Pancreas (tissue), 10 donors: Measurements from ENCODE around the gene RNF114. TPM values are rescaled to one million over a fixed set of nuclear protein-coding genes. Genes with fewer than 3 reads are reported as not detected.
"Not testable (repeated sequence)": the region's sequence is repeated elsewhere in the genome, so short reads cannot be mapped to it uniquely, and the experiment has no call there.

Experiments
- ATAC-seq, 4 donors: fragments of 200-7000 bp; cut with Tn5 transposase; one replicate each; pipeline versions ENCODE4 v1.8.0 to v1.9.1; 2020; ENCODE audit warnings: mild to moderate bottlenecking in 4 of 4, moderate library complexity in 4 of 4
- DNase-seq, 6 donors: peaks; one replicate each; pipeline ENCODE4 v3.0.0-alpha.2; 2020
- FAIRE-seq: peaks from 2 replicates; lab custom pipeline; 2012; peaks lifted over from hg19 to GRCh38; lab: Jason Lieb, UNC
- H3K27ac ChIP-seq, 4 donors: fragments of 200-600 bp; sonication (generic); 1 replicate in 3 of 4; 2 replicates in 1 of 4; pipeline versions ENCODE4 v1.5.0 to v1.8.0; 2020
- H3K27me3 ChIP-seq, 4 donors: fragments of 200-600 bp; one replicate each; pipeline ENCODE4 v1.8.0; 2021
- H3K36me3 ChIP-seq, 3 donors: fragments of 200-600 bp; sonication (generic) in 1 of 3; one replicate each; pipeline versions ENCODE4 v1.5.0 to v1.8.0; 2020 to 2021
- H3K4me1 ChIP-seq, 3 donors: fragments of 200-600 bp; one replicate each; pipeline ENCODE4 v1.8.0; 2021
- H3K4me3 ChIP-seq, 4 donors: fragments of 200-600 bp; sonication (generic) in 2 of 4; one replicate each; pipeline versions ENCODE4 v1.5.0 to v1.8.0; 2020 to 2021
- H3K9me3 ChIP-seq, 4 donors: fragments of 200-600 bp; one replicate each; pipeline ENCODE4 v1.8.0; 2021
- WGBS, 2 donors: extraction: QIAGEN DNeasy Blood & Tissue Kit; methylation state at CpG; one replicate each; pipeline ENCODE4 v1.1.7; 2013; 5-methylcytosine and 5-hydroxymethylcytosine counted together
- intact Hi-C, 3 donors: fragments of 100-400 bp; cut with DNase I; formaldehyde crosslinking; loops; one replicate each; pipeline versions ENCODE4 v1.11.1 to v1.14.2; 2022
- polyA plus RNA-seq, 2 donors: library from polyadenylated mRNA; stranded (reverse); fragments of 200-250 nt; gene quantifications; one replicate each; pipeline ENCODE4 v1.2.3, GENCODE V29; 2013
- total RNA-seq, 6 donors: library from RNA; stranded (reverse); fragmentation: NEBNext Ultra II Directional in 4 of 6; extraction: Animal tissue kit (Norgen Biotek cat#: 25700) in 4 of 6; gene quantifications; one replicate each; pipeline versions ENCODE4 v1.2.1 to v1.2.4, GENCODE V29; 2021 to 2023
- TF ChIP-seq, protein P1 (sequence below), 4 donors: fragments of 200-600 bp; sonication (generic) in 3 of 4; IDR thresholded peaks; one replicate each; pipeline versions ENCODE4 v1.5.0 to v1.8.0; 2021; ENCODE audit warnings: antibody characterized with exemption in 4 of 4
- donor health status: healthy with polysubstance abuse.
- donor health status: DM: no; HTN: no; CAD: no; lungs with moderate emphysema.
- donor health status: DM: no; HTN: no; CAD: no.
- donor health status: control.
- donor health status: control.
- donor health status: Bipolar disorder and iron deficiency.
- donor health status: DM: yes; HTN: yes; CAD: no.
- donor health status: DM: no; HTN: no; CAD: no.
- donor health status: DM: no; HTN: no; CAD: no.
- donor health status: DM: yes; HTN: yes; CAD: no.

Gene RNF114
- total and polyA plus RNA-seq, 8 donors: 33.3 to 61.9 (median 44.0) TPM

DNA sequence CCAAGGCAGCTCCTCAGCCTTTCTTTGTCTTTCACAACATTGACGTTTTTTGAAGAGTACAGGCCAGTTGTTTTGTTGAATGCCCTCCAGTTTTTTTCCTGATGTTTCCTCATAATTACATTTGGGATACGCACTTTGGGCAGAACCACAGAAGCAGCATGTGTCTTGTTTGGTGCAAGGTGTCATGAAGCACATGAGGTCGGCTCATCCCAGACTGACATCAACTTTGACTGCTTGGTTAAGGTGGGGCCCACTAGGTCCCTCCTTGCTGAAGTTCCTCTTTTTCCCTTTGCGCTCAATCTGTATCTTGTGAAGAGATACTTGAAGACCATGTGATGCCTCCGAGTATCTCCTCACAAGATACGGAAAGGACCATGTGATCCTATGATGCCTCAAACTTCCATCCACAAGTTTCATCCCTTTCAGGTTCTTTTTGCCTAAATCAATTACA is 57.1 kb downstream of the RNF114 start:
- intact Hi-C loops: no loop called here
- DNase-seq (no peak), ATAC-seq (no peak), FAIRE-seq (no peak)
- 66 to 73% methylated on average over 6 of the region's 6 CpGs for WGBS, 2 donors
- TF ChIP-seq, protein P1, sequence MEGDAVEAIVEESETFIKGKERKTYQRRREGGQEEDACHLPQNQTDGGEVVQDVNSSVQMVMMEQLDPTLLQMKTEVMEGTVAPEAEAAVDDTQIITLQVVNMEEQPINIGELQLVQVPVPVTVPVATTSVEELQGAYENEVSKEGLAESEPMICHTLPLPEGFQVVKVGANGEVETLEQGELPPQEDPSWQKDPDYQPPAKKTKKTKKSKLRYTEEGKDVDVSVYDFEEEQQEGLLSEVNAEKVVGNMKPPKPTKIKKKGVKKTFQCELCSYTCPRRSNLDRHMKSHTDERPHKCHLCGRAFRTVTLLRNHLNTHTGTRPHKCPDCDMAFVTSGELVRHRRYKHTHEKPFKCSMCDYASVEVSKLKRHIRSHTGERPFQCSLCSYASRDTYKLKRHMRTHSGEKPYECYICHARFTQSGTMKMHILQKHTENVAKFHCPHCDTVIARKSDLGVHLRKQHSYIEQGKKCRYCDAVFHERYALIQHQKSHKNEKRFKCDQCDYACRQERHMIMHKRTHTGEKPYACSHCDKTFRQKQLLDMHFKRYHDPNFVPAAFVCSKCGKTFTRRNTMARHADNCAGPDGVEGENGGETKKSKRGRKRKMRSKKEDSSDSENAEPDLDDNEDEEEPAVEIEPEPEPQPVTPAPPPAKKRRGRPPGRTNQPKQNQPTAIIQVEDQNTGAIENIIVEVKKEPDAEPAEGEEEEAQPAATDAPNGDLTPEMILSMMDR (IDR thresholded peaks at IDR 0.05): no peak
- H3K4me3 ChIP-seq: no peak overlapping the region
- H3K9me3 ChIP-seq: no peaks in the 10 kb centered on the region
- no peak overlapping the region for H3K27ac ChIP-seq
- no peaks in the 10 kb centered on the region for H3K27me3 ChIP-seq
- no peaks in the 10 kb centered on the region for H3K36me3 ChIP-seq
- H3K4me1 ChIP-seq: no peaks in the 10 kb centered on the region

DNA sequence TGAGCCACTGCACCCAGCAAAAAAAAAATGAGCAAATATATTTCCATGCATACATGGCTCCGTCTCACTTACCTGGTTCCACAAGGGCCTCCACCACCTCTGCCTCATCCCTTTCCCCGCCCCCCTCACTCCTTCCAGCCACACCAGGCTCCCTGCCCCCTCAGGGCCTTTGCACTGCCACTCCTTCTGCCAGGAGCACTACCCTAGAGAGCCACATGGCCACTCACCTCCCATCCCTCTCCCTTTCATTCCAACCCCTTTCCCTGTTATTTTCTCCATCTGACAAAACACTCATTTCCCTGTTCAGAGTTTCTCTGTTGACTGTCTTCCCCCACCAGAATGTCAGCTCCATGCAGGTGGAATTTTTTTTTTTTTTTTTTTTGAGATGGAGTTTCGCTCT is 59.4 kb downstream of the RNF114 start:
- 84 to 96% methylated on average over 3 of the region's 3 CpGs for WGBS, 2 donors
- Histone ChIP-seq H3K4me1 (no peaks in the 10 kb centered on the region), H3K27ac (no peak overlapping the region), H3K27me3 (no peaks in the 10 kb centered on the region), H3K36me3 (no peaks in the 10 kb centered on the region), H3K4me3 (no peak overlapping the region), H3K9me3 (no peaks in the 10 kb centered on the region)
- DNase-seq (no peak), ATAC-seq (no peak), FAIRE-seq (no peak)
- TF ChIP-seq, protein P1 (IDR thresholded peaks at IDR 0.05): no peak
- intact Hi-C loops: no loop called here

DNA sequence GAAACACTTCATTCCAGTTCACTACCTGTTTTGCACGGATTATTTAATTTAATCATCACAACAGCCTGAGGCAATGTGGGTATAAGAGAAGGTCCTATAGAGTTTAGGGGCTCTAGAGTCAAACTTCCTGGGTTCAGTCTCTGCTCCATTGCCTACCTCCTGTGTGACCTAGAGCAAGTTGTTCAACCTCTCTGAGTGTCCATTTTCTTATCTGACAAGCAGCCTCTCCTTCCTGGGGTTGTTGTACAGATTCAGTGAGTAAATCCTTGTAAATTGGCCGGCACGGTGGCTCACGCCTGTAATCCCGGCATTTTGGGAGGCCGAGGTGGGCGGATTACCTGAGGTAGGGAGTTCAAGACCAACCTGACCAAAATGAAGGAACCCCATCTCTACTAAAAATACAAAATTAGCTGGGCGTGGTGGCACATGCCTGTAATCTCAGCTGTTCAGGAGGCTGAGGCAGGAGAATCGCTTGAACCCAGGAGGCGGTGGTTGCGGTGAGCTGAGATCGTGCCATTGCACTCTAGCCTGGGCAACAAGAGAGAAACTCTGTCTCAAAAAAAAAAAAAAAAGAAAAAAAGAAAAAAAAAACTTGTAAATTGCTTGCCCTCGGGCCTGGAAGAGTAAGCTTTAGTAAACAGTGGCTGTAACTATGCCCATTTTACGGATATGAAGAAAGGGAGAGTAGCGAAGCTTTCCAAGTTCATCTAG is 62.4 kb downstream of the RNF114 start:
- H3K4me1 ChIP-seq, H3K27me3 ChIP-seq, DNase-seq, intact Hi-C loops, H3K4me3 ChIP-seq, H3K9me3 ChIP-seq, H3K36me3 ChIP-seq, FAIRE-seq, H3K27ac ChIP-seq, ATAC-seq: not testable (repeated sequence)
- WGBS, 2 donors: 83 to 86% methylated on average over 15 of the region's 15 CpGs

DNA sequence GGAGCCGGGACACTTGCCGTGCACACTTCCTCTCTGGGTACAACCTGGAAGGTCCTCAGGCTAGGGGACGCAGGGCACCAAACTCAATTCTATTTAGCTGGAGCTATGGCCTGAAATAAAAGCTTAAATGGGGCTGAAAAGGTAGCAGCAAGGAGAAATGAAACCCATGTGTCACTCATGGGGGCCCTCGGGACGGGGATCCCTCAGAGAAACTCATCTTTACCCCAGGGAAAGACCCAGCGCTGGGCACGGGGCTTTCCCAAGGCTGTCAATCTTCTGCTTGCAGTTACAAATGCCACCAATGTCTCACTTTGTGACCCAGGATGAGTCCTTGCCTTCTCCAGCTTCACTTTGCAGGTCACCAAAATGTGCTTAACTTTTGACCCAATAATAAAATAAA is 63.1 kb downstream of the RNF114 start:
- DNase-seq: no peak
- no peak for FAIRE-seq
- WGBS, 2 donors: 72 to 75% methylated on average over 7 of the region's 7 CpGs
- Histone ChIP-seq H3K4me1 (no peaks in the 10 kb centered on the region), H3K4me3 (no peak overlapping the region), H3K27me3 (no peaks in the 10 kb centered on the region), H3K9me3 (no peaks in the 10 kb centered on the region), H3K27ac (no peak overlapping the region), H3K36me3 (no peaks in the 10 kb centered on the region)
- TF ChIP-seq, protein P1 (IDR thresholded peaks at IDR 0.05): no peak
- no peak for ATAC-seq
- intact Hi-C loops: no loop called here

- intact Hi-C loops, H3K36me3 ChIP-seq, FAIRE-seq, H3K4me1 ChIP-seq, H3K4me3 ChIP-seq, H3K27me3 ChIP-seq, DNase-seq, H3K9me3 ChIP-seq, H3K27ac ChIP-seq, ATAC-seq: not testable (repeated sequence)
- WGBS, 2 donors: 58 to 69% methylated on average over 14 of the region's 14 CpGs
Observed at GRCh38 chr20:50000548-50001222, 64.5 kb downstream of the RNF114 start.
